Effector memory CD8-positive, alpha-beta T cell (primary cell): Measurements from ENCODE around the gene CADM2.
"Not testable (repeated sequence)": the region's sequence is repeated elsewhere in the genome, so short reads cannot be mapped to it uniquely, and the experiment has no call there.

Experiments
- ATAC-seq: fragments of 150-1000 bp; cut with Tn5 transposase; replicated peaks from 2 replicates; pipeline ENCODE4 v1.10.0; 2021; ENCODE audit warnings: mild to moderate bottlenecking, moderate library complexity
- DNase-seq, 3 experiments: peaks; one replicate each; pipeline ENCODE4 v3.0.0; 2021
- H3K27ac Mint-ChIP-seq, 2 donors: one replicate each; pipeline ENCODE4 v1.8.0; 2022; ENCODE audit warnings: mild to moderate bottlenecking in 2 of 2, mixed read lengths in 2 of 2, moderate library complexity in 2 of 2
- H3K27me3 Mint-ChIP-seq, 2 donors: one replicate each; pipeline ENCODE4 v1.8.0; 2022; ENCODE audit warnings: mixed read lengths in 2 of 2
- H3K36me3 Mint-ChIP-seq: one replicate; pipeline ENCODE4 v1.8.0; 2022; ENCODE audit warnings: mild to moderate bottlenecking, moderate library complexity, mixed read lengths; ENCODE audit not compliant: insufficient read depth
- H3K4me1 Mint-ChIP-seq, 2 donors: one replicate each; pipeline ENCODE4 v1.8.0; 2022; ENCODE audit warnings: low read depth in 2 of 2, mixed read lengths in 2 of 2
- H3K4me3 Mint-ChIP-seq, 2 donors: one replicate each; pipeline ENCODE4 v1.8.0; 2022; ENCODE audit warnings: mild to moderate bottlenecking in 2 of 2, mixed read lengths in 2 of 2, moderate library complexity in 2 of 2
- H3K9me3 Mint-ChIP-seq, 2 donors: one replicate each; pipeline ENCODE4 v1.8.0; 2022; ENCODE audit warnings: mixed read lengths in 2 of 2

CADM2 gene

DNA sequence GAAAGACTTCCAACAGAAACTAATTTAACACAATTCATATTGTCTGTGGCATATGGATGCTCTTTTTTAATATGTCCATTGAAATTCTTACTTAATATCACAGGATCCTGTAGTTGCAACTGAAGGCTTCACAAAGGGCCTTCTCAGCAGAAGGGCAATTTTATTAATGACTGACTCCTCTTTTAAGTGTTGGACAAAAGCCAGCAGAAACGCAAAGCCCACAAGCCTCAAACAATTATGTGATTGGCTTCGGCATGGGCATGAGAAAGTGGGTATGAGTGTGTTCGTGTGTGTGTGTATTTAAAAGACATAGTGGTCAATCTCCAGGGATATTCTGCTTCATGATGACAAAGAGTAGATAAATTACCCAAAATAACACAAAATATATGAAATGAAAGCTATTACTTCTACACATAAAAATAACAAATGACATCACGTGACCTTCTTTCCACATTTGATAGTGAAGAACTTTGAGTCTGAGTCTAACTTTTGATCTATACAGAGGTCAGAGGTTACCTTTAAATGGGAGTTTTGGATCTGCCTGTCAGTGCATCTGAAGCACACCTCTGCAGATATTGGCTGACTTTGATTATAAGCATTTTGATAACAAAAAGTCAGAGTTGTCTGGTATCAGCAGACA lies 496.9 kb downstream of the CADM2 start:
- Mint-ChIP-seq H3K36me3 (no peaks in the 10 kb centered on the region), H3K4me1 (no peaks in the 10 kb centered on the region), H3K9me3 (peaks cover 0 to 1% of the 10 kb centered on the region in 2 donors), H3K27ac (no peak overlapping the region), H3K27me3 (no peaks in the 10 kb centered on the region), H3K4me3 (no peak overlapping the region)
- no peak for ATAC-seq
- DNase-seq, result no peak

- no peak overlapping the region for H3K27ac Mint-ChIP-seq
- H3K9me3 Mint-ChIP-seq, result peaks cover 6 to 10% of the 10 kb centered on the region in 2 donors
- no peak for ATAC-seq
- H3K4me1 Mint-ChIP-seq, result no peaks in the 10 kb centered on the region
- DNase-seq, result no peak
- H3K36me3 Mint-ChIP-seq, result no peaks in the 10 kb centered on the region
- H3K4me3 Mint-ChIP-seq, result no peak overlapping the region
- no peaks in the 10 kb centered on the region for H3K27me3 Mint-ChIP-seq
Observed at GRCh38 chr3:85474241-85474640, 515.5 kb downstream of the CADM2 start.

DNA sequence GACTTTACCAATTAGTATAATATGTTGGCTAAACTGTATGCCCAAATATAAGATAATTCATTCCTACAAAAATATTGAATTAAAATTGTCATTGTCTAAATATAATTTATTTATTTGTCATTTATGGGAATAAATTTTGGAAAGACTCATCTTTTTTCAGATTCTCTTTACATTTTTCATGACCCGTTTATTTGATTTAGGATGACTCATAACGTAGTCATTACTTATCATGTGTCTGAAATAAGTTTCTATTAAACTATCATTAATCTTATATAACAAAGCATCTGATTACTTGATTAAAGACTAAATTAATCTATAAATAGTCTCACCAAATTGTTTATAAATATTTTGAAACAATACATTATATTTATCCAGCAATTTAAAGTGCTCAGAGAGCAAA lies 516.6 kb downstream of the CADM2 start:
- Mint-ChIP-seq H3K27me3 (no peaks in the 10 kb centered on the region), H3K4me3 (no peak overlapping the region), H3K9me3 (peaks cover 4 to 6% of the 10 kb centered on the region in 2 donors), H3K4me1 (no peaks in the 10 kb centered on the region), H3K36me3 (no peaks in the 10 kb centered on the region), H3K27ac (no peak overlapping the region)
- DNase-seq (no peak), ATAC-seq (no peak)

GRCh38 chr3:85476891-85477495 lies 518.2 kb downstream of the CADM2 start:
- no peak for DNase-seq
- Mint-ChIP-seq H3K36me3 (no peaks in the 10 kb centered on the region), H3K27ac (no peak overlapping the region), H3K27me3 (no peaks in the 10 kb centered on the region), H3K9me3 (peaks cover 4 to 6% of the 10 kb centered on the region in 2 donors), H3K4me1 (no peaks in the 10 kb centered on the region), H3K4me3 (no peak overlapping the region)
- no peak for ATAC-seq

- no peak for ATAC-seq
- H3K4me1 Mint-ChIP-seq, result no peaks in the 10 kb centered on the region
- no peaks in the 10 kb centered on the region for H3K27me3 Mint-ChIP-seq
- no peak overlapping the region for H3K27ac Mint-ChIP-seq
- no peak overlapping the region for H3K4me3 Mint-ChIP-seq
- no peaks in the 10 kb centered on the region for H3K36me3 Mint-ChIP-seq
- peaks cover 0 to 6% of the 10 kb centered on the region in 2 donors for H3K9me3 Mint-ChIP-seq
- no peak for DNase-seq
Observed at GRCh38 chr3:85481411-85482212, 522.8 kb downstream of the CADM2 start.

- H3K36me3 Mint-ChIP-seq, result no peaks in the 10 kb centered on the region
- ATAC-seq (no peak), DNase-seq (no peak)
- H3K4me3 Mint-ChIP-seq, result no peak overlapping the region
- H3K4me1 Mint-ChIP-seq, result no peaks in the 10 kb centered on the region
- peaks cover 0 to 6% of the 10 kb centered on the region in 2 donors for H3K9me3 Mint-ChIP-seq
- no peak overlapping the region for H3K27ac Mint-ChIP-seq
- no peaks in the 10 kb centered on the region for H3K27me3 Mint-ChIP-seq
Observed at GRCh38 chr3:85482213-85482490, 523.4 kb downstream of the CADM2 start.

- Mint-ChIP-seq H3K4me1 (no peaks in the 10 kb centered on the region), H3K27ac (no peak overlapping the region), H3K36me3 (no peaks in the 10 kb centered on the region), H3K27me3 (no peaks in the 10 kb centered on the region), H3K4me3 (no peak overlapping the region), H3K9me3 (peaks cover 2 to 6% of the 10 kb centered on the region in 2 donors)
- ATAC-seq, result no peak
- no peak for DNase-seq
Observed at GRCh38 chr3:85483986-85484385, 525.2 kb downstream of the CADM2 start.

GRCh38 chr3:85487375-85487774 lies 528.6 kb downstream of the CADM2 start:
- H3K36me3 Mint-ChIP-seq, result peaks cover 2% of the 10 kb centered on the region
- H3K27me3 Mint-ChIP-seq, result no peaks in the 10 kb centered on the region

DNA sequence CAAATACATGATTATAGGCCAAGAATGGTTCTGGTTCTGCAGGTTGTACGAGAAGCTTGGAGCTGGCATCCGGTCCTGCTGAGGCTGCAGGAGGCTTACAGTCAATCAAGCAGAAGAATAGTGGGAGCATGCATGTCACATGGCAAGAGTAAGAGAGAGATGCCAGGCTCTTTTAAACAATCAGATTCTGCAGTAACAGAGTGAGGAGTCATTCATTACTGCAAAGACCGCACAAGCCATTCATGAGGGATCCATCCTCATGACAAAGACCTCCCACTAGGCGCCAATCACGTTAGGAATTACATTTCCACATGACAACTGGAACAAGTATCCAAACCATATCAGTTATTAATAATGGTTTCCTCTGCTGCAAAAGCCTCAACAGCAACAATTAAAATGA lies 536.8 kb downstream of the CADM2 start:
- no peaks in the 10 kb centered on the region for H3K4me1 Mint-ChIP-seq
- no peak for ATAC-seq

More at GRCh38 chr3:85487375-85487774, 528.6 kb downstream of the CADM2 start:
- Mint-ChIP-seq H3K27ac (no peak overlapping the region), H3K9me3 (peaks cover 0 to 2% of the 10 kb centered on the region in 2 donors), H3K4me1 (no peaks in the 10 kb centered on the region), H3K4me3 (no peak overlapping the region)
- no peak for ATAC-seq
- no peak for DNase-seq

GRCh38 chr3:85498177-85498576 lies 539.4 kb downstream of the CADM2 start:
- peaks cover 3 to 13% of the 10 kb centered on the region in 2 donors for H3K9me3 Mint-ChIP-seq
- H3K27me3 Mint-ChIP-seq, result no peaks in the 10 kb centered on the region
- no peak overlapping the region for H3K4me3 Mint-ChIP-seq
- H3K36me3 Mint-ChIP-seq, result no peaks in the 10 kb centered on the region
- DNase-seq (no peak), ATAC-seq (no peak)
- H3K4me1 Mint-ChIP-seq, result no peaks in the 10 kb centered on the region
- no peak overlapping the region for H3K27ac Mint-ChIP-seq

More for the DNA sequence above, 536.8 kb downstream of the CADM2 start:
- Mint-ChIP-seq H3K27me3 (no peaks in the 10 kb centered on the region), H3K36me3 (peaks cover 2% of the 10 kb centered on the region), H3K9me3 (peaks cover 1 to 7% of the 10 kb centered on the region in 2 donors), H3K27ac (no peak overlapping the region), H3K4me3 (no peak overlapping the region)
- no peak for DNase-seq

DNA sequence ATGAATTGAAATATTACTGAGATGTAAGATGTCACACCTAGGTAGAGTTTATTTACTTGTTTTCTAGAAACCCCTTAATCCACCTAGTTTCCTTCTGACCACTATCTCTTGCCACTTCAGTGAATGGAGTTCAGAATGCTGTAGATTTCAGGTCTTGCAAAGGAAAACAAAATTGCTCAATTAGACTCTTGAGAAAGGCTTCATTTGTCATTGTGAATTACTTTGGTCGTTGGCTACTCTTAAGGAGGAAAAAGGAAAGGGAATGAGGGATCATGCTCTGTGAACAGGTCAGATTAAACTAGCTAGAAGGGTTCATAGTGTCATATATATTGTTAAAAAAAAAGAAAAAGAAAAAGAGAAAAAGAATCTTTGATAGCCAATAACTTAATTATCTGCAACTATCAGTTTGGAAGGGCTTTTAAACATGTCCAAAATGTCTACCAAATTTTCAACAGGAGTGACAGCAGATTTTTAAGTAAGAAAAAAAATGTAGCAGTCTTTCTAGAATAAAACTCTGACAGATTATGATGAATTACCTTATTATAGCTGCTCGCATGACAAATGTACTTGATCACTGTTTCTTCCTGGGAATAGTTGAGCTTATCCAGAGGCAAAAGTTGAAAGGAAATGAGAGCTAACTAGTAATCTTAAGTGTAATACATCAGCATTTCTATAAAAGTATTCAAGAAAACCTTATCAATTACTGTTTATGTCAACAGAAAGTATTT lies 543.5 kb downstream of the CADM2 start:
- H3K27ac Mint-ChIP-seq, result no peak overlapping the region
- no peaks in the 10 kb centered on the region for H3K36me3 Mint-ChIP-seq
- no peak overlapping the region for H3K4me3 Mint-ChIP-seq
- no peaks in the 10 kb centered on the region for H3K4me1 Mint-ChIP-seq
- no peaks in the 10 kb centered on the region for H3K27me3 Mint-ChIP-seq
- peaks cover 3 to 7% of the 10 kb centered on the region in 2 donors for H3K9me3 Mint-ChIP-seq
- no peak for ATAC-seq
- no peak for DNase-seq

DNA sequence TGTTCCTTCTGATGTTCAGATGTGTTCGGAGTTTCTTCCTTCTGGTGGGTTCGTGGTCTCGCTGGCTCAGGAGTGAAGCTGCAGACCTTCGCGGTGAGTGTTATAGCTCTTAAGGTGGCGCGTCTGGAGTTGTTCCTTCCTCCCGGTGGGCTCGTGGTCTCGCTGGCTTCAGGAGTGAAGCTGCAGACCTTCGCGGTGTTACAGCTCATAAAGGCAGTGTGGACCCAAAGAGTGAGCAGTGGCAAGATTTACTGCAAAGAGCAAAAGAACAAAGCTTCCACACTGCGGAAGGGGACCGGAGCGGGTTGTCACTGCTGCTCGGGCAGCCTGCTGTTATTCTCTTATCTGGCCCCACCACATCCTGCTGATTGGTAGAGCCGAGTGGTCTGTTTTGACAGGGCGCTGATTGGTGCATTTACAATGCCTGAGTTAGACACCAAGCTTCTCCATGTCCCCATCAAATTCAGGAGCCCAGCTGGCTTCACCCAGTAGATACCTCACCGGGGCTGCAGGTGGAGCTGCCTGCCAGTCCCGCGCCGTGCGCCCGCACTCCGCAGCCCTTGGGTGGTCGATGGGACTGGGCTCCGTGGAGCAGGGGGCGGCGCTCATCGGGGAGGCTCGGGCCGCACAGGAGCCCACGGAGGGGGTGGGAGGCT lies 545.5 kb downstream of the CADM2 start:
- not testable (repeated sequence) for H3K27me3 Mint-ChIP-seq, H3K9me3 Mint-ChIP-seq, DNase-seq, H3K36me3 Mint-ChIP-seq, H3K4me1 Mint-ChIP-seq, H3K27ac Mint-ChIP-seq, ATAC-seq
- peak overlapping the region in 1 of 2 donors; percentile 41 for H3K4me3 Mint-ChIP-seq

GRCh38 chr3:85504785-85505511 lies 546.2 kb downstream of the CADM2 start:
- H3K4me3 Mint-ChIP-seq, H3K4me1 Mint-ChIP-seq, H3K9me3 Mint-ChIP-seq, H3K27ac Mint-ChIP-seq, DNase-seq, H3K36me3 Mint-ChIP-seq, ATAC-seq, H3K27me3 Mint-ChIP-seq: not testable (repeated sequence)
